GM03348 (cell line): ENCODE data around the gene EIF1AY.
"Not testable (repeated sequence)": the region's sequence is repeated elsewhere in the genome, so short reads cannot be mapped to it uniquely, and the experiment has no call there.

Experiments
- DNase-seq: peaks from one replicate; pipeline ENCODE4 v3.0.0; 2012; ENCODE audit warnings: low spot score

Gene EIF1AY, protein sequence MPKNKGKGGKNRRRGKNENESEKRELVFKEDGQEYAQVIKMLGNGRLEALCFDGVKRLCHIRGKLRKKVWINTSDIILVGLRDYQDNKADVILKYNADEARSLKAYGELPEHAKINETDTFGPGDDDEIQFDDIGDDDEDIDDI

GRCh38 chrY:20575531-20576121 is at the start of gene EIF1AY:
Gene EIF1AY (plus strand): TSS chrY:20575776. CDS start chrY:20575872, 96 bp downstream.
- DNase-seq: peak; percentile 86

DNA sequence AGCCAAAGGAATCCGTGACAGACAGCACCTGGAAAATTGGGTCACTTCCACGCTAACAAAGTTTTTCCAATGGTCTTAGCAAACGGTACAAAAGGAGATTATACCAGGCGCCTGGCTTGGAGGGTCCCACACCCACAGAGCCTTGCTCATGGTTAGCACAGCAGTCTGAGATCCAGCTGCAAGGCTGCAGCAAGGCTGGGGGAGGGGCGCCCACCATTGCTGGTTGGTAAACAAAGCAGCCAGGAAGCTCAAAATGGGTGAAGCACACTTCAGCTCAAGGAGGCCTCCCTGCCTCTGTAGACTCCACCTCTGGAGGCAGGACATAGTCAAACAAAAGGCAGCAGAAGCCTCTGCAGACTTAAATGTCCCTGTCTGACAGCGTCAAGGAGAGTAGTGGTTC is 47.1 kb upstream of the EIF1AY start:
- DNase-seq: no peak

DNA sequence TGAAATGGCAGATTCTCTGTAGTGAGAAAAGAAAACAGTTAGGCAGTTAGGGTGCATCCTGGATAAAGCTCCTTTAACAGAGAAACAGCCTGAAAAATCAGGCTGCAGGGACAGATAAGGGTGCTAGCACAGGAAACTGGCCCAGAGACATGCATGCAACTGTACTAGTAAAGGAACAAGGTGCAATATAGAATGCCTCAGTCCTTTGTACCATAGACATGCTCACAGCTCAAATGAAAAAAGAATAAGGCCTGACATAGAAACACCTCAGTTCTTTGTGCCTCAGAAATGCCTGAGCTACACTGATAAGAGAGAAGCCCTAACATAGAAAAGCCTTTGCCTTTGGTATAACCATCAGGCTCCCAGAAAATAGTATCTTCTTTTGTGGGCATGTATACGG is 37.4 kb upstream of the EIF1AY start:
- no peak for DNase-seq

DNA sequence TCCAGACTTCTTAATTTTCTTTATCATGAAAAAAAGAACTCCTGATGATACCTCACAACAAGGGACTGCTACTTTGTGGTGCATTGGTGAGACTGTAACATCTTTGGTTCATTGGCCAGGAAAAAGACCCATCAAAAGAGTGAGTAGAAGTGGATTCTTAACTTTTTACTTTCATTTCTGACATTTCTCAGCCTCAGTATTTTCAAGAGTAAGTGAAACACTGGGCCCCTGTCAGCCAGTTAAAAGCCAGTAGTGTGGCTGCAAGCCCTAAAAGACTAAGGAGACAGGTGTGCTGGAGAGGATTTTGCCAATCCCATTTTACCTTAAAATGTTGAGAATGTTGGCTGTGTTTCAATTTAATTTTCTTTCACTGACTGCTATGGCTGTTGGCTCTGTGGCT is 36.6 kb upstream of the EIF1AY start:
- DNase-seq: no peak

DNA sequence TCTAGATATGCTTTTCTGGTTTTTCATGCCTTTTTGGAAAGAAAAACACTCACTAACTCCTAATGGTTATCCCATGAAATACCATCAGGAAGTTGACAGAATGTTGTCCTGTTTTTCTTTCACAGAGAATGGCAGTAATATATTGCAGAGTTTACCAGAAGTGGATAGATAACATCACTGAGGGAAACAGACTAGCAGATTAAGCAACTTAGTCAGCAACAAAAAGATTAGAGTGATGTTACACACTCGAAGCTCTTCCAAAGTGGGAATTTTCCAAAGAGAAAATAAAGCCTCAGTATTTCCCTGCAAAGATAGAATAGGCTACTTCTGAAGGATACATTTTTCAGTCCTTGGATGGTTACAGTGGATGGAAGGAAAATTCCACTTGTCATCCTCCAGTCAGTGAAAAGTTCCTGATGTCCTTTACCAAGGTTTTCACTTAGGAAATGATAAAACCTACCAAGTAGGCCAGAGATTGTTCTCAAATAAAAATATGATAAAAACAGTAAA is 31.1 kb upstream of the EIF1AY start:
- no peak for DNase-seq

DNA sequence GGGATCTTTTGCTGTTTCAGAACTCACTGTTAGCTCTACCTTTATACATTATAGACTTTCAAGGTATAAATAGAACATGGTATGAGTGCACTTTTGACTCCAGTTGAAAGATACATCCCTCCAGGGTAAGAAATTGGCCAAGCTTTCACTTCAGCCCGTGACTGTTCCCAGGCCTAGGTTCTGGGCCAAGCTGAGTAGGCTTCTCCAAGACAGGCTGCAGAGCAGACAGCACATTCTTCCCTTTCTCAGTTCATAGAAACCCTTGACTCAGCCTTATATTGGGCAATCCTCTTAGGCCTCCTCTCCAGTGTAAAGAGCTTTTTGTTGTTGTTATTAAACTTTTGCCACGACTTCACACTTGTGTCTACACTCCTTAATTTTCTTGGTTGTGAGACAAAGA is 29.5 kb upstream of the EIF1AY start:
- DNase-seq: peak; percentile 45

DNA sequence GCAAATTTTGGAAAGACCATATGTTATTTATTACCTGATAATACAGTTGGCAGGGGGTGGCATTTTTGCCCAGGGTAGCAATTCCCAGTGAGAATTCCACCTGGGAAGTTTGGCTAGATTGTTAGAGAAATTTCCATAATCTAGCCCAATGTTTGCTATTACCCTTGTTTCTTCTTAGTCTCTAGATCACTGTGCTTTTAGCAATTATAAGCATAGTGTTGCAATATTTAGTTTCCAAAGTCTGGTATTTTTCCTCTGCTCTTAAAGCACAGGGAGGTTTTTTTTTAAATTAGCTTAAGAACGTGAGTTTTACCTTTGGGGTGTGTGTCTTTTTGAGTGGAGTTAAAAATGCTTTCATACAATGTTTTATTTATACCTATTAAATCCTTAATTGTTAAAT is 26.3 kb upstream of the EIF1AY start:
- no peak for DNase-seq

DNA sequence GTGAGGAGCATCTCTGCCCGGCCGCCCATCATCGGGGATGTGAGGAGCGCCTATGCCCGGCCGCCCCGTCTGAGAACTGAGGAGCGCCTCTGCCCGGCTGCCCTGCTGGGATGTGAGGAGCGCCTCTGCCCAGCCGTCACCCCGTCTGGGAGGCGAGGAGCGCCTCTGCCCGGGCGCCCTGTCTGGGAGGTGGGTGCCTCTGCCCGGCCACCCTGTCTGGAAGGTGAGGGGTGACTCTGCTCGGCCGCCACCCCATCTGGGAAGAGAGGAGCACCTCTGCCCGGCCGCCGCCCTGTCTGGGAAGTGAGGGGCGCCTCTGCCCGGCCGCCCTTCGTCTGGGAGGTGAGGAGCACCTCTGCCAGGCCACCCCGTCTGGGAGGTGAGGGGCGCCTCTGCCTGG is 23.7 kb upstream of the EIF1AY start:
- no peak for DNase-seq

DNA sequence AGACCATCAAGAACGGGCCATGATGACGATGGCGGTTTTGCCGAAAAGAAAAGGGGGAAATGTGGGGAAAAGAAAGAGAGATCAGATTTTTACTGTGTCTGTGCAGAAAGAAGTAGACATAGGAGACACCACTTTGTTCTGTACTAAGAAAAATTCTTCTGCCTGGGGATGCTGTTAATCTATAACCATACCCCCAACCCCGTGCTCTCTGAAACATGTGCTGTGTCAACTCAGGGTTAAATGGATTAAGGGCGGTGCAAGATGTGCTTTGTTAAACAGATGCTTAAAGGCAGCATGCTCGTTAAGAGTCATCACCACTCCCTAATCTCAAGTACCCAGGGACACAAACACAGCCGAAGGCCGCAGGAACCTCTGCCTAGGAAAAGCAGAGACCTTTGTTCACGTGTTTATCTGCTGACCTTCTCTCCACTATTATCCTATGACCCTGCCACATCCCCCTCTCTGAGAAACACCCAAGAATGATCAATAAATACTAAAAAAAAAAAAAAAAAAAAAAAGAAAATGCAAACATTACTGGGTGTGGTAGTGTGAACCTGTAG is 22.7 kb upstream of the EIF1AY start:
- not testable (repeated sequence) for DNase-seq

DNA sequence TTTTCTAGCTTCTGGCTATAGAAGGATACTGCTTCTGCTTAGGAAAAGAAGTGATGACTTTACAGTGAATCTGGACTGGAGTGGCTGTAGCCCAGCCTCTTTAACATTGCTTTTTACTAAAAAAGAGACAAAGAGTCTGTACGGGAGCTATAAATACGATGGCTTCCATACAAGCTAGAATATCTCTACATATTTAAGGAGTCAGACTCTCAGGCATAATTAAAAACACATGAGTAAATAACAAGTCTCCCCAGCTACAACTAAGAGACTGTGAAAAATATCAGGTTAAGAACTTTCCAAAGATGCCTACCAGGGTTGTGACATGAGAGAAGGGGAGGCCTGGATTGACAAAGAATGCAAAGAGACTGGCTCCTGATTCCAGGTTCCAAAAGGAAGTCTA is 19.8 kb upstream of the EIF1AY start:
- no peak for DNase-seq

- DNase-seq: peak; percentile 37
Observed at GRCh38 chrY:20558677-20559076, 16.9 kb upstream of the EIF1AY start.

GRCh38 chrY:20559873-20560512 is 15.6 kb upstream of the EIF1AY start:
- no peak for DNase-seq

- no peak for DNase-seq
Observed at GRCh38 chrY:20571306-20571705, 4.3 kb upstream of the EIF1AY start.

DNA sequence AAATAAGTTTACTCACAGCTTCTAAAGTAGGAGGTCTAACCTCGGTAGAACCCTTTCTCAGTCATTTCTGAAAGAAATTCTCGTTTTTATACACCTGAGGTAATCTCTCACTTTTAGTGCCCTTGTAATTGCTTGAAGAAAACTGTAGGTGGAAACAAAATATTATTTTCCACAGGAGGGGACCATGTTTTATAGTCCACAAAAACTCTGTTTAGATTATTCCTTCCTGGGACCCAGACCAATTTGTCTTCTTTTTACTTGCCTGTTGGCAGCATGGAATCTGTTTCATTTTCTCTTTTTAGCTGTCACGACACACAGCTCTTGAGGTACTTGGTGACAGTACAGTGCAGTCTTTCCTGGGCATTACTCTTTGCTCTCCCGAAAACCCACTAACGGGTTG is 930 bp downstream of the EIF1AY start:
- DNase-seq: peak; percentile 2

GRCh38 chrY:20578206-20578605 is 2.6 kb downstream of the EIF1AY start:
- DNase-seq: no peak

- DNase-seq: no peak
Observed at GRCh38 chrY:20581687-20582086, 6.1 kb downstream of the EIF1AY start.

DNA sequence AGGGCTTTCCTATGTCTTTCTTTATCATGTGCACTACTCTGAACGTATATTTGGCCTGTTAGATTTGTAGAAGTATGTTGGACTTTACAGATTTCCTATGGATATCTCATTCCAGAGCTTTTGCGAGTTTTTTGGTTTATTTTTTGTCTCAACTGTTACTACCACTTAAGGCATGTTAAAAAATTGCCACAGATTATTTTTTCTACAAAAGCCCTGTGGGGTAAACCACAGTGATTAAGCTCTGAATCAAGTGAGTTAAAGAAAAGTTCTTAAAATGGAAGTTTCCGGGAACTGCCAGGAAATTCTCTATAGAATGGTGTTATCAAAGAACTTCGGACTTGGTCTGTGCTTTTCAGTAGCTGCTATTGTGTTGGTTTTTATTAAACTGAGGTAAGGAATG is 10.6 kb downstream of the EIF1AY start:
- no peak for DNase-seq
